ENCODE measurements around the gene RPL22L1. TPM values are rescaled to one million over a fixed set of nuclear protein-coding genes. Genes with fewer than 3 reads are reported as not detected.

RPL22L1 gene
- 10 to 100 TPM in 7 of 9 donors, 1 to 10 TPM in 2; 8.6 to 34.2 (median 16.9) TPM for total RNA-seq
- 10 to 100 TPM; 57.1 to 97.3 TPM for polyA plus RNA-seq
- long read RNA-seq, donor 1, partial matches to known transcripts = 0 of 2 reads
- long read RNA-seq, donor 1, other reads (novel, unspliced or antisense) = 1 of 2 reads
- long read RNA-seq, donor 2, partial matches to known transcripts = 0 of 2 reads
- long read RNA-seq, donor 2, other reads (novel, unspliced or antisense) = 0 of 2 reads
- long read RNA-seq, donor 3, transcript RPL22L1-201 (4 exons, 2,190 nt) = major isoform, 7 of 12 reads
- long read RNA-seq, donor 3, partial matches to known transcripts = 0 of 12 reads
- long read RNA-seq, donor 3, other reads (novel, unspliced or antisense) = 4 of 12 reads

- TF ChIP-seq CTCF (IDR thresholded peaks at IDR 0.05) = peak in 6 of 12 donors; percentile 15 to 42 (median 26)
- TF ChIP-seq POLR2A (IDR thresholded peaks at IDR 0.05) = peak in 1 of 2 donors; percentile 72
- Histone ChIP-seq H3K27ac (peak within 1 kb of the TSS; percentile 54 to 92 (median 80)), H3K36me3 (peaks cover 0 to 36% (median 32%) of the 10 kb centered on the region in 9 donors), H3K4me3 (peak within 1 kb of the TSS; percentile 8 to 82 (median 66)), H3K27me3 (no peaks in the 10 kb centered on the region), H3K4me1 (peaks cover 0 to 33% (median 19%) of the 10 kb centered on the region in 12 donors), H3K9me3 (peaks cover 0 to 10% (median under 1%) of the 10 kb centered on the region in 12 donors)
- DNase-seq (peak; percentile 94 to 96 (median 96)), ATAC-seq (peak; percentile 97 to 99 (median 98))
- intact Hi-C loops (cut with DNase I) = loop anchor here in 2 of 10 donors (5.0 kb wide), 2 partner anchors 37 to 903 kb away; partner anchors contain the start of genes EIF5A2 (in 2 of the 2) and SEC62 (in 1 of the 2)
- WGBS, 4 donors = 0 to 1% (median 0%) methylated on average over 25 to 59 of the region's 59 CpGs
These were observed at the start of gene RPL22L1 for GRCh38 chr3:170869645-170870593. TSS of gene RPL22L1 (minus strand) at chr3:170870195. CDS start at chr3:170870167, 28 bp downstream.

GRCh38 chr3:170918715-170919114 is 48.7 kb upstream of the RPL22L1 start:
- TF ChIP-seq POLR2A (IDR thresholded peaks at IDR 0.05) = no peak
- no peak for TF ChIP-seq CTCF (IDR thresholded peaks at IDR 0.05)
- Histone ChIP-seq H3K9me3 (peaks cover 0 to 36% (median 3%) of the 10 kb centered on the region in 12 donors), H3K4me1 (no peaks in the 10 kb centered on the region), H3K36me3 (no peaks in the 10 kb centered on the region), H3K27ac (no peak overlapping the region), H3K4me3 (no peak overlapping the region), H3K27me3 (no peaks in the 10 kb centered on the region)
- intact Hi-C loops (cut with DNase I) = no loop called here
- ATAC-seq (no peak), DNase-seq (no peak)
- 65 to 72% (median 70%) methylated on average over 4 of the region's 4 CpGs for WGBS, 4 donors

GRCh38 chr3:170914690-170915089 is 44.7 kb upstream of the RPL22L1 start:
- no peak for ATAC-seq
- Histone ChIP-seq H3K27me3 (no peaks in the 10 kb centered on the region), H3K4me1 (no peaks in the 10 kb centered on the region), H3K36me3 (no peaks in the 10 kb centered on the region), H3K27ac (peak overlapping the region in 3 of 12 donors; percentile 1 to 25 (median 6)), H3K4me3 (no peak overlapping the region), H3K9me3 (peaks cover 0 to 40% (median 15%) of the 10 kb centered on the region in 12 donors)
- TF ChIP-seq CTCF (IDR thresholded peaks at IDR 0.05) = no peak
- no peak for TF ChIP-seq POLR2A (IDR thresholded peaks at IDR 0.05)
- 20 to 29% (median 26%) methylated on average over 1 of the region's 1 CpG for WGBS, 4 donors
- intact Hi-C loops (cut with DNase I) = no loop called here
- DNase-seq = no peak

Measured in heart left ventricle (tissue), 16 donors.